ENCODE measurements around the gene ACADVL.

- TF ChIP-seq CTCF (IDR thresholded peaks at IDR 0.05) (no peak), POLR2A (IDR thresholded peaks at IDR 0.05) (no peak)
These were observed 16.2 kb downstream of the ACADVL start for GRCh38 chr17:7235693-7236665.

All from esophagus squamous epithelium (tissue), 4 donors.